Measurements from ENCODE around the gene CNOT6L. TPM values are rescaled to one million over a fixed set of nuclear protein-coding genes. Genes with fewer than 3 reads are reported as not detected.

The CNOT6L gene
- total RNA-seq, 1 donor: 16.4 TPM

DNA sequence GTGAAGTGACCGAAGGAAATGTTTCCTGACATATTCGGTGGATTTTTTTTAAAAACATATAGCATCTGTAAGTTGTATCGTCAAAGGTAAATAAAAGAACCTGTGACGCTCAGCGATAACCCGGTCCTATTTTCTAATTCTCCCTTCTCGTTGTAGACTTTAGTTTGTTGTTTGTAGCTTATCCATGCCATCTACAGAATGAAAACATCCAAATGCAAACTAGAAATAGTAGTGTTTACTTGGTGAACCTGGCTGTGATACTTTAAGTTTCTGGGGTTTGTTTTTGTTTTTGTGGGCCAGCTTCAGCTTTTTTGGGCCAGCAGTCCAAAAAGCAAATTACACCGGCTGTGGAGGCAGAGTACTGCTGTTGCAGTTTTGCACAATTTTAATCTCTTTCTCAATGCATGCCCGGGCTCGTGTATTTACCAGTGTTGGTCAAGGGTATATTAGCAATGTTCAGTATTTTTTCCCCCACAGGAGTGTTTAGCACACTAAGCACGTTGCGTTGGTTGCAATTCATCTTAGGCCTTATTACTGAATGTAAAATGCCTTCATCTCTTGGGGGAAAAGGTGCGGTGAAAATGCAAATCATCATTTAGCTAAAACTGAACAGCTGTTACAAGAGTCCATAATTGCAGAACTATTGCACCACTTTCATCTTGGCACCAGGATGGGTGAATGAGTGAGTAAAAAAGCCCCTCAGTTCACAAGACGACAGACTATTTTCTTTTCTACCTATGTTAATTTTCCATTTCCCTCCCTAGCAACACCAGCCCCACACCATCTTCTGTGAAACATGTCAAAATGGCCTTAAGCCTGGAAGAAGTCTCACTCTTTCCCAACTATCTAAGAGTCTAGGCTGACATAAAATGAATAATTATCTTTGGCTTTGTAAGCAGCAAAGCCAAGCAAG, 1.7 kb upstream of the CNOT6L start:
- TF ChIP-seq, protein P1, sequence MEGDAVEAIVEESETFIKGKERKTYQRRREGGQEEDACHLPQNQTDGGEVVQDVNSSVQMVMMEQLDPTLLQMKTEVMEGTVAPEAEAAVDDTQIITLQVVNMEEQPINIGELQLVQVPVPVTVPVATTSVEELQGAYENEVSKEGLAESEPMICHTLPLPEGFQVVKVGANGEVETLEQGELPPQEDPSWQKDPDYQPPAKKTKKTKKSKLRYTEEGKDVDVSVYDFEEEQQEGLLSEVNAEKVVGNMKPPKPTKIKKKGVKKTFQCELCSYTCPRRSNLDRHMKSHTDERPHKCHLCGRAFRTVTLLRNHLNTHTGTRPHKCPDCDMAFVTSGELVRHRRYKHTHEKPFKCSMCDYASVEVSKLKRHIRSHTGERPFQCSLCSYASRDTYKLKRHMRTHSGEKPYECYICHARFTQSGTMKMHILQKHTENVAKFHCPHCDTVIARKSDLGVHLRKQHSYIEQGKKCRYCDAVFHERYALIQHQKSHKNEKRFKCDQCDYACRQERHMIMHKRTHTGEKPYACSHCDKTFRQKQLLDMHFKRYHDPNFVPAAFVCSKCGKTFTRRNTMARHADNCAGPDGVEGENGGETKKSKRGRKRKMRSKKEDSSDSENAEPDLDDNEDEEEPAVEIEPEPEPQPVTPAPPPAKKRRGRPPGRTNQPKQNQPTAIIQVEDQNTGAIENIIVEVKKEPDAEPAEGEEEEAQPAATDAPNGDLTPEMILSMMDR (IDR thresholded peaks at IDR 0.05; ENCODE audit: insufficient read depth, low read length): no peak
- peak; percentile 56 for DNase-seq (ENCODE audit: low read depth)
- peak overlapping the region; percentile 90 for H3K4me3 ChIP-seq (ENCODE audit: low read depth, low read length)

DNA sequence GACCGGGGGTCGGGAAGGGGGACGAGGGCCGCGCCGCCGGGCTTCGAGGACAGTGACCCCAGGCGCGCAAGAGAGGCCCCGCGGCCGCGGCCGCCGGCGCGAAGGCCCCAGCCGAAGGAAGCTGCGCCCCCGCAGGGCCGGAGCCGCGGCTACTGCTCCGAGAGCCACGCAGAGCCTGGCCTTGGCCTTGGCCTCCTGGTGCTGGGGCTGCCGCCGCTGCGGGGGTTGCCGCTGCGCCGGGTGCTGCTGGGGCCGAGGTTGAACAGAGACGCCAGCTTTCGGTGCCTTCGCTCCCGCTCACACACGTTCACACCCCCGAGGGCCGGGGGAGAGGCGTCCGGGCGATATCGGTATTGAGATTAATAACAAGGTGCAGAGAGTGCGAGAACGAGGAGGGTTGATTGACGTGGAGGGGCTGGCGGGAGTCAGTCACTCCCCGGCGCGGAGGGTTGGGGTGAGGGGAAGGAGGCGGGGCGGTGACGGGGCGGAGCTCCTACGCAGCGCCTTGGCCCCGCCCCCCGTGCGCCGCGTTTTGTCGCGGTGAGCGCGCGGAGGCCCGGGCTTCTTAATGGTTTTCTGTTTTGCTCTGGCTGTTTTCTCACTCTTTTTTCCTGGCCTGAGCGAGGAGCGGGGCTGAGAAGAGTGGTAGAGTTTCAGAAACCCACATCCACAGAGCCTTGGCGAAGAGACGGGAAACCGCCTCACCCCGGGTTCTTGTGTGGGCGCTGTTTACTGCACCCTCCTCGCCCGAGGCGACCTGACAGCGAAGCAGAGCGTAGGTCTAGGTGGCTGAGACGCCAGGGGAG, 878 bp upstream of the CNOT6L start:
- H3K4me3 ChIP-seq (ENCODE audit: low read depth, low read length): peak overlapping the region; percentile 90
- DNase-seq (ENCODE audit: low read depth): peak; percentile 74
- TF ChIP-seq, protein P1 (IDR thresholded peaks at IDR 0.05; ENCODE audit: insufficient read depth, low read length): no peak

DNA sequence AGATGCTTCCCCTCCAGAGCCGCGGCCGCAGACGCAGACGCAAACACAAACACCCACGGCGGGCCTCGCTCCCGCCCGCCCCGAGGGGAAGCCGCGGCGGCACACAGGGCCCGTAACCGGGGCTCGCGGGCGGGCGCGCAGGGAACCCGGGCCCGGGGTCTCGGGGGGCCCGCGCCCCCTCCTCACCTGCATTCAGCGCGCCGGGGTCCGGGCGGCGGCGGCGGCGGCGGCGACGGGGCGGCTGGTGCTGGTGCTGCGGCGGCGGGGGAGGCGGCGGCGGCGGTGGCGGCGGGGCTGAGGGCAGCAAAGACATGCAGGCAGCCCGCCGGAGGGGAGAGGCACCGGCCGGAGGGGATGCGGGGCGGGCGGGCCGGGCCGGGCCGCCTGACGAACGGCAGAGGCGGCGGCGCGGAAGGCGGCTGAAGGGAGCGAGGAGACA, 255 bp upstream of the CNOT6L start:
- peak overlapping the region; percentile 90 for H3K4me3 ChIP-seq (ENCODE audit: low read depth, low read length)
- TF ChIP-seq, protein P1 (IDR thresholded peaks at IDR 0.05; ENCODE audit: insufficient read depth, low read length): no peak
- DNase-seq (ENCODE audit: low read depth): no peak

DNA sequence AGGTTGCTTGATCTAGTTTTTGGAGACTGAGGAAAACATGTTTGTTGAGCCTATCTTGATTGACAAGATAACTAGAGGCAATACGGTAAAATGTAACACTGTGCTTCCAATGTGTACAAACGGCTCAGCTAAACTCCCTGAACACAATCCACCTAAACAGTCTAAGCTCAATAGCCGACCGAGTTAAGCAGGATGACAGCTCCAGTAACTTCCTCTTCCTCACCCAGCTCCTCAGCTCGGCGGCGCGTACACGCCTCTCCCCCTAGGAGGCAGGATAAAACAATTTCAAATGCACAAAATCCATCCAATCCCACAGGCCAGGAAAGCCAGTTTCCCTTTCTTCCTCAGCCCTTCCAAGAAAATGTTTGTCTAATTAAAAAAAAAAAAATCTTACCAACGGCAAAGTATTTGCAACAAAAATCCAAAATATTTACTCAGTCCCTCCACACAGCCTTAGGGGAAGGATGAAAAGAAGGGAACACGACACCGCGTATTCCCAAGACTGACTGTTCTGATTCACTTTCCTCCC, 1.0 kb downstream of the CNOT6L start:
- DNase-seq (ENCODE audit: low read depth): peak; percentile 80
- TF ChIP-seq, protein P1 (IDR thresholded peaks at IDR 0.05; ENCODE audit: insufficient read depth, low read length): peak; percentile 74
- peak overlapping the region; percentile 90 for H3K4me3 ChIP-seq (ENCODE audit: low read depth, low read length)

DNA sequence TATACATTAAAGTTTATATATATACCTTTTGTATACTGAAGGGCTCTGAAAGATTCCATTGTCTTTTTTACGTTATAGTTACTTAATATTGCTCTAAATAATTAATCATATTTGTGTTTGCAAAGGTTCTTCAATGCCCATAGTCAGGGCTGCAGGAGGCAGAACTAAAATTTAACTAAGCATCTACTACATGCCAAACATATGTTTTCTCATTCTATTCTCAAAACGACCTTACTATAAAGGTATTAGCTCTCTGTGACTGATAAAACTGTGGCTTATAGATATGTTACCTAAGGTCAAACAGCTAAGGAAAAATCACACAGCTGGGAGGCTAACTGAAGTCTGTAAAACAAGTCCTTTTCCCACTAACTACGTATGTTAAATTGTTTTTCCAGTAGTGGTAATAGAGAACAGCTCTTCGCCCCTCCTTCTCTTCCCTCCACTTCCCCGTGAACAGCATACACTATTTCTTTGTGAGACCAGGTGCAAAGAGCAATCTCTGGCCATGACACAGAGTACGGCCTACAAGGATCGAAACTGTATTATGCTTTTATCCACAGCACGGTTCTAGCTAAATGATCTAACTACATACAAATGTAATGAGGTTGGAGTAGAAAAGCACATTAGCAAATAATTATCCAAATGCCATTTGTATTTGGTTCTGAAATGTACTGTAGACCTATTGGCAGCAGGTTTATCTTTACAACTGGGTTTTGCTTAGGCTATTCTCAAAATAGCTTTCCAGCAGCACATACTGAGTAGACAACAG, 1.7 kb downstream of the CNOT6L start:
- TF ChIP-seq, protein P1 (IDR thresholded peaks at IDR 0.05; ENCODE audit: insufficient read depth, low read length): no peak
- DNase-seq (ENCODE audit: low read depth): peak; percentile 9
- peak overlapping the region; percentile 90 for H3K4me3 ChIP-seq (ENCODE audit: low read depth, low read length)

DNA sequence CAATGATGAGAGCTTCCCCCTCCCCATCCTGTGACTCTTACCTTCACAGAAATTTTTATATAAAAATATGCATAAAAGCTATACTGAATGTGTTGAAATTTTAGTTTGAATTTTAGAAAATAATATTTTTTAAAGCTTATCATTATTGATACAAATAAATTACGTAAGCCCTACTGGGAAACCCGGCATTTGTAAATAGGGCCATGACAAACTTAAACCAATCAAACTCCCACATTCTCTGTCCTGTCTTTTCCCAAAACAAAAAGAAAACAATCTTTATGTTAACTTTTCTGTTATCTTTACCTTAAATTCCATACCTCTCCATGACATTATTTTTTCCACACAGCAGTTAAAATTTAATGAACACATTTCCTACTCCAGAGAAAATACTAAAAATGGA, 2.6 kb downstream of the CNOT6L start:
- TF ChIP-seq, protein P1 (IDR thresholded peaks at IDR 0.05; ENCODE audit: insufficient read depth, low read length): no peak
- DNase-seq (ENCODE audit: low read depth): no peak
- H3K4me3 ChIP-seq (ENCODE audit: low read depth, low read length): no peak overlapping the region

Data from fibroblast of the aortic adventitia (primary cell).